ENCODE data around the gene MAML3.

- TF ChIP-seq, protein P1, sequence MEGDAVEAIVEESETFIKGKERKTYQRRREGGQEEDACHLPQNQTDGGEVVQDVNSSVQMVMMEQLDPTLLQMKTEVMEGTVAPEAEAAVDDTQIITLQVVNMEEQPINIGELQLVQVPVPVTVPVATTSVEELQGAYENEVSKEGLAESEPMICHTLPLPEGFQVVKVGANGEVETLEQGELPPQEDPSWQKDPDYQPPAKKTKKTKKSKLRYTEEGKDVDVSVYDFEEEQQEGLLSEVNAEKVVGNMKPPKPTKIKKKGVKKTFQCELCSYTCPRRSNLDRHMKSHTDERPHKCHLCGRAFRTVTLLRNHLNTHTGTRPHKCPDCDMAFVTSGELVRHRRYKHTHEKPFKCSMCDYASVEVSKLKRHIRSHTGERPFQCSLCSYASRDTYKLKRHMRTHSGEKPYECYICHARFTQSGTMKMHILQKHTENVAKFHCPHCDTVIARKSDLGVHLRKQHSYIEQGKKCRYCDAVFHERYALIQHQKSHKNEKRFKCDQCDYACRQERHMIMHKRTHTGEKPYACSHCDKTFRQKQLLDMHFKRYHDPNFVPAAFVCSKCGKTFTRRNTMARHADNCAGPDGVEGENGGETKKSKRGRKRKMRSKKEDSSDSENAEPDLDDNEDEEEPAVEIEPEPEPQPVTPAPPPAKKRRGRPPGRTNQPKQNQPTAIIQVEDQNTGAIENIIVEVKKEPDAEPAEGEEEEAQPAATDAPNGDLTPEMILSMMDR (IDR thresholded peaks at IDR 0.05; ENCODE audit: poor library complexity) = no peak
- no peak for TF ChIP-seq EZH2 (IDR thresholded peaks at IDR 0.05; ENCODE audit: borderline replicate concordance)
These were observed 313.2 kb downstream of the MAML3 start for GRCh38 chr4:139840773-139841172.

Measured in hepatocyte (in vitro differentiated cells).